OCI-LY1 (cell line): ENCODE data around the gene POLR1B.
"Not testable (repeated sequence)": the region's sequence is repeated elsewhere in the genome, so short reads cannot be mapped to it uniquely, and the experiment has no call there.

Experiments
- H2AFZ ChIP-seq: fragments of 200-600 bp; sonication (generic), shearing (Covaris generic); 2 replicates; pipeline ENCODE4 v1.6.0; 2014; ENCODE audit warnings: antibody characterized with exemption, mild to moderate bottlenecking, low read length
- H3F3A ChIP-seq: fragments of 200-600 bp; sonication (generic), shearing (Covaris generic); 2 replicates; pipeline ENCODE4 v1.6.0; 2014; ENCODE audit warnings: mild to moderate bottlenecking, antibody characterized with exemption, low read length, moderate library complexity; ENCODE audit not compliant: insufficient read depth
- H3K27ac ChIP-seq: fragments of 200-600 bp; sonication (generic); 2 replicates; pipeline ENCODE4 v1.5.1; 2014; ENCODE audit warnings: low read length, mixed run types, mild to moderate bottlenecking, low read depth; ENCODE audit not compliant: poor library complexity, severe bottlenecking
- H3K27me3 ChIP-seq: fragments of 200-600 bp; sonication (generic); 2 replicates; pipeline ENCODE4 v1.6.0; 2014; ENCODE audit warnings: antibody characterized with exemption, mild to moderate bottlenecking, low read length, moderate library complexity; ENCODE audit not compliant: insufficient read depth
- H3K36me3 ChIP-seq: fragments of 200-600 bp; sonication (generic); 2 replicates; pipeline ENCODE4 v1.6.1; 2014; ENCODE audit warnings: mild to moderate bottlenecking, antibody characterized with exemption, low read length, moderate library complexity, mixed read lengths; ENCODE audit not compliant: insufficient read depth
- H3K4me1 ChIP-seq: fragments of 200-600 bp; sonication (generic); 2 replicates; pipeline ENCODE4 v1.5.1; 2014; ENCODE audit warnings: mild to moderate bottlenecking, low read length, moderate library complexity; ENCODE audit not compliant: insufficient read depth, severe bottlenecking
- H3K4me2 ChIP-seq: fragments of 200-600 bp; sonication (generic), shearing (Covaris generic); 2 replicates; pipeline ENCODE4 v1.6.1; 2014; ENCODE audit warnings: low read length
- H3K4me3 ChIP-seq: fragments of 200-600 bp; sonication (generic); 2 replicates; pipeline ENCODE4 v1.5.1; 2014; ENCODE audit warnings: low read length, low read depth, mild to moderate bottlenecking, mixed read lengths; ENCODE audit not compliant: poor library complexity, severe bottlenecking
- H3K79me2 ChIP-seq: fragments of 200-600 bp; shearing (Covaris generic); 2 replicates; pipeline ENCODE4 v1.6.1; 2016; ENCODE audit warnings: mixed run types, low read length, mixed read lengths; ENCODE audit not compliant: insufficient read depth
- H3K9ac ChIP-seq: fragments of 200-600 bp; sonication (generic), shearing (Covaris generic); 2 replicates; pipeline ENCODE4 v1.6.1; 2014; ENCODE audit warnings: mild to moderate bottlenecking, low read length, mixed read lengths
- H3K9me2 ChIP-seq: fragments of 200-600 bp; sonication (generic), shearing (Covaris generic); 2 replicates; pipeline ENCODE4 v1.6.1; 2014; ENCODE audit warnings: low read depth, mild to moderate bottlenecking, low read length, mixed read lengths
- H3K9me3 ChIP-seq: fragments of 200-600 bp; shearing (Covaris generic); 2 replicates; pipeline ENCODE4 v1.6.1; 2014; ENCODE audit warnings: low read length, mixed read lengths
- H4K20me1 ChIP-seq: fragments of 200-600 bp; sonication (generic), shearing (Covaris generic); 2 replicates; pipeline ENCODE4 v1.6.0; 2016; ENCODE audit warnings: mild to moderate bottlenecking, low read length; ENCODE audit not compliant: insufficient read depth
- CTCF ChIP-seq: fragments of 200-600 bp; sonication (generic), shearing (Covaris generic); IDR thresholded peaks from 2 replicates; pipeline ENCODE4 v1.5.1; 2017; ENCODE audit warnings: mild to moderate bottlenecking, antibody characterized with exemption, low read length, moderate library complexity, mixed read lengths
- EZH2 ChIP-seq: fragments of 200-600 bp; sonication (generic), shearing (Covaris generic); IDR thresholded peaks from 2 replicates; pipeline ENCODE4 v1.8.0; 2017; ENCODE audit warnings: borderline replicate concordance, mixed run types, mild to moderate bottlenecking, antibody characterized with exemption, low read length, moderate library complexity, mixed read lengths

Gene POLR1B

GRCh38 chr2:112605926-112606325 lies 63.7 kb downstream of the POLR1B start:
- H3K9ac ChIP-seq: no peak overlapping the region
- H2AFZ ChIP-seq: no peak overlapping the region
- no peaks in the 10 kb centered on the region for H3F3A ChIP-seq

DNA sequence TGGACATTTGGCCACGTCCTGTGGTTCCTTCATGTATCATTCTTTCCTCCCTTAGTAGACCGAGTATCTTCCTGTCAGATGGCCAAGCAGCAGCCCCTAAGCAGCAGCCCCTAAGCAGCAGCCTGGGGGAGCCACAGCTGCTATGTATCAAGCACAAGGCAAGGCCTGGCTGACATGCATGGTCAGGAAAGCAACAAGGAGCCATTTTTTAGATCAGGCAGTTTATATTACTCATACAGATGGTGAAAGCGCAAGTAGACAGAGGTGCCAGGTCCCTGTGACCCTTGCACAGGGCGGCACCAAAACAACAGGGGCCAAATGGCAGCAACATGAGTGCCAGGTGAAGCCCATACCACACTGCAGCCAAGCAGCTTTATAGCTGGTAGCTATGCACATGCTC lies 64.3 kb downstream of the POLR1B start:
- no peak overlapping the region for H3K4me3 ChIP-seq
- no peak overlapping the region for H2AFZ ChIP-seq
- H3K9me3 ChIP-seq: no peaks in the 10 kb centered on the region
- no peaks in the 10 kb centered on the region for H3F3A ChIP-seq
- H3K79me2 ChIP-seq: no peaks in the 10 kb centered on the region
- no peak overlapping the region for H3K27ac ChIP-seq
- H3K27me3 ChIP-seq: no peaks in the 10 kb centered on the region
- H3K36me3 ChIP-seq: no peaks in the 10 kb centered on the region
- no peaks in the 10 kb centered on the region for H3K4me1 ChIP-seq
- no peak overlapping the region for H3K9ac ChIP-seq
- H4K20me1 ChIP-seq: no peaks in the 10 kb centered on the region
- TF ChIP-seq CTCF: no peak
- no peak for TF ChIP-seq EZH2
- H3K4me2 ChIP-seq: no peak overlapping the region
- no peaks in the 10 kb centered on the region for H3K9me2 ChIP-seq

More at GRCh38 chr2:112605926-112606325, 63.7 kb downstream of the POLR1B start:
- Histone ChIP-seq H3K36me3 (no peaks in the 10 kb centered on the region), H3K27me3 (no peaks in the 10 kb centered on the region), H3K27ac (no peak overlapping the region), H3K4me3 (no peak overlapping the region), H3K9me3 (no peaks in the 10 kb centered on the region), H3K4me2 (no peak overlapping the region), H4K20me1 (no peaks in the 10 kb centered on the region), H3K9me2 (no peaks in the 10 kb centered on the region), H3K4me1 (no peaks in the 10 kb centered on the region), H3K79me2 (no peaks in the 10 kb centered on the region)
- TF ChIP-seq EZH2 (no peak), CTCF (no peak)

DNA sequence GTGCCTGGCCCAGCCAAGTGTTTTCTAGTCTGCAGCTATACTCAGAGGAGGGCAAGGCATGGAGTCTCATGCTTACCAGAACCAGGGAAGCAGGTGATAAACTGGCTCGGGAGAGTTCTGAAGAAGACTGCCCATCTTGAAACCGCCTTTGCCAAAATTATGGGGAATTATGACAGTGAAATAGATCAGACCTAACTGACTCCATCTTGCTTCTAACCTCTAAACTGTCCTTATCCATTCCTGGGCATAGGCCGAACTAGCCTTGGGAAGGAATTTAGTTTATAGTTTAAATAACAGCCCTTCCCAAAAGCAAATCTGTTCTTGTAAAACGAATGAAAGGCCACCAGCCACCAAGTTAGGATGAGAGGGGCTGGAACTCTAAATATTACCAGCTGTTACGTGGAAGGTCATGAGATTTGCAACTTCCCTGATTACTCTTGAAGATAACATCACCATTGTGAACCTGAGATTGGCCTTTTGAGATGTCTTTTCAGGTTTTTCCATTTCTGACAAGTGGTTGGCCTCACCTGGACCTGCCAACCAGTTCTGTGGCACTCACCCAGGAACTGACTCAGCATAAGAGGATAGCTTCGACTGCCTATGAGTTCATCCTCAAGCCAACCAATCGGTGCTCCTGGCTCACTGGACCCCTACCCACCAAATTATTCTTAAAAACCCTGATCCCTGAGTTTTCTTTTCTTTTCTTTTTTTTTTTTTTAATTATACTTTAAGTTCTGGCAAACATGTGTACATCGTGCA lies 65.6 kb downstream of the POLR1B start:
- Histone ChIP-seq H3K9ac (no peak overlapping the region), H3K4me3 (no peak overlapping the region), H3K79me2 (no peaks in the 10 kb centered on the region), H2AFZ (no peak overlapping the region), H3K4me2 (no peak overlapping the region), H3K36me3 (no peaks in the 10 kb centered on the region), H3K27me3 (no peaks in the 10 kb centered on the region), H4K20me1 (no peaks in the 10 kb centered on the region), H3F3A (no peaks in the 10 kb centered on the region), H3K9me3 (no peaks in the 10 kb centered on the region), H3K27ac (no peak overlapping the region), H3K4me1 (no peaks in the 10 kb centered on the region), H3K9me2 (no peaks in the 10 kb centered on the region)
- no peak for TF ChIP-seq EZH2
- TF ChIP-seq CTCF: no peak

- H3K9me3 ChIP-seq: not testable (repeated sequence)
Measured at GRCh38 chr2:112609320-112609719, 67.1 kb downstream of the POLR1B start.

GRCh38 chr2:112612283-112612682 lies 70.0 kb downstream of the POLR1B start:
- H3K27me3 ChIP-seq, H4K20me1 ChIP-seq, H3K9me2 ChIP-seq, H3F3A ChIP-seq, H3K9me3 ChIP-seq, H2AFZ ChIP-seq, H3K36me3 ChIP-seq, H3K4me3 ChIP-seq, H3K27ac ChIP-seq, H3K4me2 ChIP-seq, H3K9ac ChIP-seq, H3K79me2 ChIP-seq, H3K4me1 ChIP-seq: not testable (repeated sequence)

More at GRCh38 chr2:112609320-112609719, 67.1 kb downstream of the POLR1B start:
- H2AFZ ChIP-seq, H3K27me3 ChIP-seq, H4K20me1 ChIP-seq, H3K9me2 ChIP-seq, H3K4me3 ChIP-seq, H3K27ac ChIP-seq, H3K36me3 ChIP-seq, H3F3A ChIP-seq, H3K4me2 ChIP-seq, H3K9ac ChIP-seq, H3K79me2 ChIP-seq, H3K4me1 ChIP-seq: not testable (repeated sequence)
